ENCODE measurements around the gene ACTMAP. TPM values are rescaled to one million over a fixed set of nuclear protein-coding genes. Genes with fewer than 3 reads are reported as not detected.

ACTMAP gene
- total and polyA plus RNA-seq, 2 of the 13 experiments (the other 11 are each of a cell fraction or from before 2014, with no cell fraction given), result 2.2 to 7.9 TPM

DNA sequence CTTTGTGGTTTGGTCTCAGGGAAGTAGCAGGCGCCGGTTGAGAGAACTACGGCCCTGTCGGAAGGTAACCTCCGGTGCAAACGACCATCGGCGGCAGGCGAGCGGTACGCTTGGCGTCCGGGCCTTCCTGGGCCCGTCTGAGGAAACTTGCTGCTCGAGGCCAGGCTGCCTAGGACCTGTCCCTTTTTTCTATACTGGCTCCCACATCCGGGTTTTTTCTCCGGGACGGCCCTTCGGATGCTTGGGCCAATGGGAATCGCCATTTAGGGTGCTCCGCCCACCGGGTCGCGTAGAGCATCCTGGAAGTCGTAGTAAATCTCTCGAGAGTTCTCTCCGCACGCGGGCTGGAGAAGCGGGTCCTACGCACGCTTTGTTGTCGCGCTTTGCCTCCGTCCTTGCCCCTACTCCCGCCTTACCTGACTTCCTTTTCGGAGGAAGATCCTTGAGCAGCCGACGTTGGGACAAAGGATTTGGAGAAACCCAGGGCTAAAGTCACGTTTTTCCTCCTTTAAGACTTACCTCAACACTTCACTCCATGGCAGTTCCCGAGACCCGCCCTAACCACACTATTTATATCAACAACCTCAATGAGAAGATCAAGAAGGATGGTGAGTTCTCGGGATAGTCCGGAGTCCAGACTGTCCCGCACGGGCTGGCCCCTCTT lies 729 bp upstream of the ACTMAP start, which contains the start of gene SNRPA (continued):
- TF ChIP-seq ZBTB7B (CRISPR knock-in tag; IDR thresholded peaks at IDR 0.05) (no peak), ZNF234 (CRISPR knock-in tag; conservative IDR thresholded peaks at IDR 0.05) (no peak), SYNCRIP (IDR thresholded peaks at IDR 0.05; ENCODE audit: insufficient read depth, low read depth, low read length) (no peak), HHEX (CRISPR knock-in tag; IDR thresholded peaks at IDR 0.05) (no peak), ZMYM3 (CRISPR knock-in tag; IDR thresholded peaks at IDR 0.05) (no peak), SMYD3 (CRISPR knock-in tag; IDR thresholded peaks at IDR 0.05) (no peak), ZC3H4 (CRISPR knock-in tag; IDR thresholded peaks at IDR 0.05; ENCODE audit: borderline replicate concordance) (no peak; the same call in 1 of the 2 replicates), NFE2 (CRISPR knock-in tag; IDR thresholded peaks at IDR 0.05) (0 out of 2 replicates have a peak, but pooled peaks have one; percentile 10), ZNF253 (CRISPR knock-in tag; IDR thresholded peaks at IDR 0.05; ENCODE audit: borderline replicate concordance) (no peak), SRSF4 (IDR thresholded peaks at IDR 0.05; ENCODE audit: low read depth, low read length, poor library complexity, severe bottlenecking) (no peak), KAT8 (CRISPR knock-in tag; IDR thresholded peaks at IDR 0.05) (no peak), RARA (CRISPR knock-in tag; IDR thresholded peaks at IDR 0.05) (0 out of 2 replicates have a peak, but pooled peaks have one; percentile 4), SAFB2 (CRISPR knock-in tag; IDR thresholded peaks at IDR 0.05; ENCODE audit: borderline replicate concordance, low read depth) (no peak)
- TF ChIP-seq, protein P1, sequence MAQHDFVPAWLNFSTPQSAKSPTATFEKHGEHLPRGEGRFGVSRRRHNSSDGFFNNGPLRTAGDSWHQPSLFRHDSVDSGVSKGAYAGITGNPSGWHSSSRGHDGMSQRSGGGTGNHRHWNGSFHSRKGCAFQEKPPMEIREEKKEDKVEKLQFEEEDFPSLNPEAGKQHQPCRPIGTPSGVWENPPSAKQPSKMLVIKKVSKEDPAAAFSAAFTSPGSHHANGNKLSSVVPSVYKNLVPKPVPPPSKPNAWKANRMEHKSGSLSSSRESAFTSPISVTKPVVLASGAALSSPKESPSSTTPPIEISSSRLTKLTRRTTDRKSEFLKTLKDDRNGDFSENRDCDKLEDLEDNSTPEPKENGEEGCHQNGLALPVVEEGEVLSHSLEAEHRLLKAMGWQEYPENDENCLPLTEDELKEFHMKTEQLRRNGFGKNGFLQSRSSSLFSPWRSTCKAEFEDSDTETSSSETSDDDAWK (CRISPR knock-in tag; IDR thresholded peaks at IDR 0.05), result no peak
- TF ChIP-seq, protein P2, sequence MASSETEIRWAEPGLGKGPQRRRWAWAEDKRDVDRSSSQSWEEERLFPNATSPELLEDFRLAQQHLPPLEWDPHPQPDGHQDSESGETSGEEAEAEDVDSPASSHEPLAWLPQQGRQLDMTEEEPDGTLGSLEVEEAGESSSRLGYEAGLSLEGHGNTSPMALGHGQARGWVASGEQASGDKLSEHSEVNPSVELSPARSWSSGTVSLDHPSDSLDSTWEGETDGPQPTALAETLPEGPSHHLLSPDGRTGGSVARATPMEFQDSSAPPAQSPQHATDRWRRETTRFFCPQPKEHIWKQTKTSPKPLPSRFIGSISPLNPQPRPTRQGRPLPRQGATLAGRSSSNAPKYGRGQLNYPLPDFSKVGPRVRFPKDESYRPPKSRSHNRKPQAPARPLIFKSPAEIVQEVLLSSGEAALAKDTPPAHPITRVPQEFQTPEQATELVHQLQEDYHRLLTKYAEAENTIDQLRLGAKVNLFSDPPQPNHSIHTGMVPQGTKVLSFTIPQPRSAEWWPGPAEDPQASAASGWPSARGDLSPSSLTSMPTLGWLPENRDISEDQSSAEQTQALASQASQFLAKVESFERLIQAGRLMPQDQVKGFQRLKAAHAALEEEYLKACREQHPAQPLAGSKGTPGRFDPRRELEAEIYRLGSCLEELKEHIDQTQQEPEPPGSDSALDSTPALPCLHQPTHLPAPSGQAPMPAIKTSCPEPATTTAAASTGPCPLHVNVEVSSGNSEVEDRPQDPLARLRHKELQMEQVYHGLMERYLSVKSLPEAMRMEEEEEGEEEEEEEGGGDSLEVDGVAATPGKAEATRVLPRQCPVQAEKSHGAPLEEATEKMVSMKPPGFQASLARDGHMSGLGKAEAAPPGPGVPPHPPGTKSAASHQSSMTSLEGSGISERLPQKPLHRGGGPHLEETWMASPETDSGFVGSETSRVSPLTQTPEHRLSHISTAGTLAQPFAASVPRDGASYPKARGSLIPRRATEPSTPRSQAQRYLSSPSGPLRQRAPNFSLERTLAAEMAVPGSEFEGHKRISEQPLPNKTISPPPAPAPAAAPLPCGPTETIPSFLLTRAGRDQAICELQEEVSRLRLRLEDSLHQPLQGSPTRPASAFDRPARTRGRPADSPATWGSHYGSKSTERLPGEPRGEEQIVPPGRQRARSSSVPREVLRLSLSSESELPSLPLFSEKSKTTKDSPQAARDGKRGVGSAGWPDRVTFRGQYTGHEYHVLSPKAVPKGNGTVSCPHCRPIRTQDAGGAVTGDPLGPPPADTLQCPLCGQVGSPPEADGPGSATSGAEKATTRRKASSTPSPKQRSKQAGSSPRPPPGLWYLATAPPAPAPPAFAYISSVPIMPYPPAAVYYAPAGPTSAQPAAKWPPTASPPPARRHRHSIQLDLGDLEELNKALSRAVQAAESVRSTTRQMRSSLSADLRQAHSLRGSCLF (CRISPR knock-in tag; IDR thresholded peaks at IDR 0.05; ENCODE audit: borderline replicate concordance), result no peak
- TF ChIP-seq, protein P3, sequence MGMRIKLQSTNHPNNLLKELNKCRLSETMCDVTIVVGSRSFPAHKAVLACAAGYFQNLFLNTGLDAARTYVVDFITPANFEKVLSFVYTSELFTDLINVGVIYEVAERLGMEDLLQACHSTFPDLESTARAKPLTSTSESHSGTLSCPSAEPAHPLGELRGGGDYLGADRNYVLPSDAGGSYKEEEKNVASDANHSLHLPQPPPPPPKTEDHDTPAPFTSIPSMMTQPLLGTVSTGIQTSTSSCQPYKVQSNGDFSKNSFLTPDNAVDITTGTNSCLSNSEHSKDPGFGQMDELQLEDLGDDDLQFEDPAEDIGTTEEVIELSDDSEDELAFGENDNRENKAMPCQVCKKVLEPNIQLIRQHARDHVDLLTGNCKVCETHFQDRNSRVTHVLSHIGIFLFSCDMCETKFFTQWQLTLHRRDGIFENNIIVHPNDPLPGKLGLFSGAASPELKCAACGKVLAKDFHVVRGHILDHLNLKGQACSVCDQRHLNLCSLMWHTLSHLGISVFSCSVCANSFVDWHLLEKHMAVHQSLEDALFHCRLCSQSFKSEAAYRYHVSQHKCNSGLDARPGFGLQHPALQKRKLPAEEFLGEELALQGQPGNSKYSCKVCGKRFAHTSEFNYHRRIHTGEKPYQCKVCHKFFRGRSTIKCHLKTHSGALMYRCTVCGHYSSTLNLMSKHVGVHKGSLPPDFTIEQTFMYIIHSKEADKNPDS (CRISPR knock-in tag; IDR thresholded peaks at IDR 0.05), result no peak
- TF ChIP-seq, protein P4, sequence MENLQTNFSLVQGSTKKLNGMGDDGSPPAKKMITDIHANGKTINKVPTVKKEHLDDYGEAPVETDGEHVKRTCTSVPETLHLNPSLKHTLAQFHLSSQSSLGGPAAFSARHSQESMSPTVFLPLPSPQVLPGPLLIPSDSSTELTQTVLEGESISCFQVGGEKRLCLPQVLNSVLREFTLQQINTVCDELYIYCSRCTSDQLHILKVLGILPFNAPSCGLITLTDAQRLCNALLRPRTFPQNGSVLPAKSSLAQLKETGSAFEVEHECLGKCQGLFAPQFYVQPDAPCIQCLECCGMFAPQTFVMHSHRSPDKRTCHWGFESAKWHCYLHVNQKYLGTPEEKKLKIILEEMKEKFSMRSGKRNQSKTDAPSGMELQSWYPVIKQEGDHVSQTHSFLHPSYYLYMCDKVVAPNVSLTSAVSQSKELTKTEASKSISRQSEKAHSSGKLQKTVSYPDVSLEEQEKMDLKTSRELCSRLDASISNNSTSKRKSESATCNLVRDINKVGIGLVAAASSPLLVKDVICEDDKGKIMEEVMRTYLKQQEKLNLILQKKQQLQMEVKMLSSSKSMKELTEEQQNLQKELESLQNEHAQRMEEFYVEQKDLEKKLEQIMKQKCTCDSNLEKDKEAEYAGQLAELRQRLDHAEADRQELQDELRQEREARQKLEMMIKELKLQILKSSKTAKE (CRISPR knock-in tag; IDR thresholded peaks at IDR 0.05; ENCODE audit: borderline replicate concordance), result no peak
- TF ChIP-seq, protein P5, sequence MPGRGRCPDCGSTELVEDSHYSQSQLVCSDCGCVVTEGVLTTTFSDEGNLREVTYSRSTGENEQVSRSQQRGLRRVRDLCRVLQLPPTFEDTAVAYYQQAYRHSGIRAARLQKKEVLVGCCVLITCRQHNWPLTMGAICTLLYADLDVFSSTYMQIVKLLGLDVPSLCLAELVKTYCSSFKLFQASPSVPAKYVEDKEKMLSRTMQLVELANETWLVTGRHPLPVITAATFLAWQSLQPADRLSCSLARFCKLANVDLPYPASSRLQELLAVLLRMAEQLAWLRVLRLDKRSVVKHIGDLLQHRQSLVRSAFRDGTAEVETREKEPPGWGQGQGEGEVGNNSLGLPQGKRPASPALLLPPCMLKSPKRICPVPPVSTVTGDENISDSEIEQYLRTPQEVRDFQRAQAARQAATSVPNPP (CRISPR knock-in tag; IDR thresholded peaks at IDR 0.05), result 0 out of 2 replicates have a peak, but pooled peaks have one; percentile 63
